Measurements from ENCODE around the gene GMNC. TPM values are rescaled to one million over a fixed set of nuclear protein-coding genes. Genes with fewer than 3 reads are reported as not detected.

GMNC gene, protein sequence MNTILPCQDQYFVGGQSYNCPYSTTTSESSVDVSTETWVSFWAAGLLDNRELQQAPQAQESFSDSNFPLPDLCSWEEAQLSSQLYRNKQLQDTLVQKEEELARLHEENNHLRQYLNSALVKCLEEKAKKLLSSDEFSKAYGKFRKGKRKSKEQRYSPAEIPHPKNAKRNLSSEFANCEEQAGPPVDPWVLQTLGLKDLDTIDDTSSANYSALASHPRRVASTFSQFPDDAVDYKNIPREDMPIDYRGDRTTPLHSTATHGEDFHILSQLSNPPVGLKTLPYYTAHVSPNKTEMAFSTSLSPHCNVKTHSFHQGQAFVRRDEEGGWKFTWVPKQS
- under 0.01 TPM in 1 of 2 replicates, not detected in the other for total RNA-seq

DNA sequence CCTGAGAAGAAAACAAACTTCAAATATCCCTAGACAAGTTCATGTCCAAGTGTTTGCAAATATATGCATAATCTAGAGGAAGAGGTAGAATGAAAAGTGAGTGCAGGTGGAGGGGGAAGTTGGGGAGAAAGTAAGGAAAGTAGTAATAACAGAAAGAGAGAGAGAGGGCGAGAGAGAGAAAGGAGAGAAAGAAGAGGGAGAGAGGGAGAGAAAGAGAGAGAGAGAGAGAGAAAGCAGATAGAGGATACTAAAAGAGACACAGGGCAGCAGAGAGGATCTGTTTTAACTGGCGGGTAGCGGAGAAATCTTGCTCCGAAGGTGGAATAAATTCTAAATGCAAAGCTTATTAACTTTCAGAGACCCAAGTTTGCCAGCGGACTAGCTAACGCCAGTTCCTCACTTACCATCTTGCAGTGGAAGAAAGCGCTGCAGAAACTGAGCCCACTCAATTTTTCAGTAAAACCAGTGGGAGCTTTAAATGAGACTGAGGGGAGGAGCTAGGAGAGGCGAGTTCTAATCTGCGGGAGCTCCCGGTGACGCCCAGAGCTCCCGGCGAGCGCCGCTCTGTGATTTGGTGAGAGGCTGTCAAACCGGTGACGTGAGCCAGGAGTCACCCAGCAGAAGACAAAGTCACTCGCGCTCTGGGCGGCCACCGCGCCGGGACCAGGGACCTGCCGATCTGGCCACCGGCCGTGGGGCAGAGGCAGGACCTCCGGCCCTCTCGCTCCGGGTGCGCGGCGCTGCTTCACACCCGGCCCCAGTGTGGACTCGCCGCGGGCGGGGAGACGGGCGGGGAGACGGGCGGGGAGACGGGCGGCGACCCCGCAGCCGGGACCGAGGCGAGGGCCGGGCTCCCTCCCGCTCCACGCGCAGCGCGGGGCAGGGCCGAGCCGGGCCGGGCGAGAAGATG lies at the start of gene GMNC:
Gene GMNC (minus strand): TSS at position 486 of the 910 bp plus-strand sequence. CDS start 79 bp downstream, at position 407.

